Measurements from ENCODE around the gene ATP2B2. TPM values are rescaled to one million over a fixed set of nuclear protein-coding genes. Genes with fewer than 3 reads are reported as not detected.

ATP2B2 gene
- total and polyA plus RNA-seq, 2 of the 8 experiments (the other 6 are each of a cell fraction or from before 2014, with no cell fraction given): 0.14 to 1.2 TPM

DNA sequence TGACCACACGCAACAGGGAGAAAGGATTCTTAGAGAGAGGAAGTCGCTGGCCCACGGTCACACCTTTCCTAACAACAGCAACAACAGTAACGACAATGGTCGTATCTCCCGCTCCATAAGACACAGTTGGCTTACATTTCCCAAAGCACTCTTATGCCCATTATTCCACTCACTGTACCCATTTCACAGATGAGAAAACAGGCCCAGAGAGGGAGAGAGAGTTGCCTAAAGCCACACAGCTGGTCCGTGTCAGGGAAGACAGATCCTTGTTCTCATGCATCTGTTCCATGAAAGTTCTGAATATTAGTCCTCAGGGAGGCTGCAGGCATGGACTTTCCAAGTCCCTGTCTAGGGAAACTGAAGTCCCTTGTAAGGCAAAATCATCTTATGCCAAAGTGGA is 42.0 kb upstream of the ATP2B2 start:
- 90% methylated on average over 7 of the region's 7 CpGs; no CpG with 5 or more reads in 1 of the 2 experiments for WGBS, 2 experiments (ENCODE audit: extremely low coverage in 1 of 2, insufficient coverage in 1 of 2, insufficient read length in 1 of 2, insufficient replicate concordance in 2 of 2, low coverage in 1 of 2, low lambda C conversion rate in 2 of 2, missing lambda C conversion rate in 1 of 2)
- Histone ChIP-seq H3K14ac (ENCODE audit: insufficient read length) (no peak overlapping the region), H4K8ac (ENCODE audit: extremely low read depth, insufficient read depth, low read length) (no peak overlapping the region), H3K27ac (ENCODE audit: low read depth, low read length) (no peak overlapping the region), H2AK5ac (ENCODE audit: low read depth, low read length) (no peak overlapping the region), H3K9ac (replicated peaks in 1 of 4; ENCODE audit: extremely low read depth in 1 of 4, low read depth in 3 of 4, low read length in 3 of 4) (no peak overlapping the region), H3K27me3 (replicated peaks in 1 of 4; ENCODE audit: control insufficient read depth in 3 of 4, extremely low read depth in 1 of 4, insufficient read depth in 3 of 4, low read length in 3 of 4) (no peaks in the 10 kb centered on the region), H3K4ac (replicated peaks; ENCODE audit: insufficient read length, low read depth, low read length) (no peak overlapping the region), H3K18ac (ENCODE audit: extremely low read depth, low read length) (no peak overlapping the region), H3K23ac (ENCODE audit: insufficient read length) (no peak overlapping the region), H2BK5ac (ENCODE audit: low read depth, low read length) (no peak overlapping the region), H4K20me1 (replicated peaks in 1 of 2; ENCODE audit: control insufficient read depth in 1 of 2, insufficient read depth in 2 of 2, low read length in 2 of 2) (no peaks in the 10 kb centered on the region), H3K79me1 (ENCODE audit: low read depth, low read length) (no peaks in the 10 kb centered on the region), H2AFZ (ENCODE audit: low read length) (no peak overlapping the region), H3K4me1 (replicated peaks in 1 of 4; ENCODE audit: control insufficient read depth in 3 of 4, insufficient read depth in 4 of 4, low read length in 3 of 4) (no peaks in the 10 kb centered on the region), H2BK120ac (replicated peaks; ENCODE audit: low read depth, low read length) (no peak overlapping the region), H3K23me2 (ENCODE audit: low read depth, low read length) (no peaks in the 10 kb centered on the region), H3K56ac (replicated peaks; ENCODE audit: insufficient read length, low read depth, low read length) (no peak overlapping the region), H2BK20ac (ENCODE audit: low read length) (no peak overlapping the region), H4K5ac (ENCODE audit: insufficient read length, low read depth, low read length) (no peak overlapping the region), H3K9me3 (ENCODE audit: insufficient read depth in 2 of 2, low read depth in 1 of 2, low read length in 1 of 2) (peaks cover 4% of the 10 kb centered on the region in 2 experiments; a peak in 2 of 4 replicates), H3K4me3 (ENCODE audit: extremely low read depth in 1 of 4, insufficient read depth in 2 of 4, low read depth in 3 of 4, low read length in 4 of 4) (no peak overlapping the region), H3K79me2 (ENCODE audit: control insufficient read depth in 1 of 2, insufficient read depth in 2 of 2, low read length in 2 of 2) (no peaks in the 10 kb centered on the region), H3K4me2 (ENCODE audit: insufficient read depth in 1 of 2, low read depth in 2 of 2, low read length in 2 of 2) (no peak overlapping the region), H2BK15ac (ENCODE audit: low read length) (no peak overlapping the region), H3K36me3 (ENCODE audit: control insufficient read depth in 2 of 4, insufficient read depth in 4 of 4, low read length in 3 of 4) (no peaks in the 10 kb centered on the region), H2BK12ac (ENCODE audit: low read depth, low read length) (no peak overlapping the region), H4K91ac (replicated peaks; ENCODE audit: insufficient read length, low read length) (no peak overlapping the region)
- peak in 1 of 2 experiments; percentile 22 for DNase-seq (ENCODE audit: low read depth in 1 of 2, low spot score in 2 of 2)
- FAIRE-seq: no peak
- ChIA-PET CTCF (ENCODE audit: partially characterized antibody) (interaction anchor here (0.7 to 4.7 kb wide), 4 partner anchors 13 to 29 kb away, joined by 4 to 18 read pairs (median 4); no protein-coding TSS in a partner anchor), POLR2A (ENCODE audit: partially characterized antibody) (no interaction called here)
- TF ChIP-seq, protein P1, sequence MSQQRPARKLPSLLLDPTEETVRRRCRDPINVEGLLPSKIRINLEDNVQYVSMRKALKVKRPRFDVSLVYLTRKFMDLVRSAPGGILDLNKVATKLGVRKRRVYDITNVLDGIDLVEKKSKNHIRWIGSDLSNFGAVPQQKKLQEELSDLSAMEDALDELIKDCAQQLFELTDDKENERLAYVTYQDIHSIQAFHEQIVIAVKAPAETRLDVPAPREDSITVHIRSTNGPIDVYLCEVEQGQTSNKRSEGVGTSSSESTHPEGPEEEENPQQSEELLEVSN (IDR thresholded peaks at IDR 0.05): no peak
- no peak for TF ChIP-seq BACH1 (IDR thresholded peaks at IDR 0.05; ENCODE audit: low read length)
- TF ChIP-seq NRF1 (IDR thresholded peaks at IDR 0.05; ENCODE audit: low read depth, low read length): no peak
- TF ChIP-seq SIN3A (conservative IDR thresholded peaks at IDR 0.05 in 1 of 2, IDR thresholded peaks at IDR 0.05 in 1 of 2; ENCODE audit: low read depth in 1 of 2, low read length in 2 of 2): no peak
- TF ChIP-seq POLR2AphosphoS5 (IDR thresholded peaks at IDR 0.05; ENCODE audit: low read depth, low read length): no peak
- TF ChIP-seq SRF (IDR thresholded peaks at IDR 0.05; ENCODE audit: low read depth, low read length): no peak
- TF ChIP-seq RFX5 (IDR thresholded peaks at IDR 0.05; ENCODE audit: borderline replicate concordance, low read depth, low read length): no peak
- no peak for TF ChIP-seq NANOG (IDR thresholded peaks at IDR 0.05; ENCODE audit: insufficient read depth, low read depth, low read length, poor library complexity, severe bottlenecking)
- TF ChIP-seq KDM4A (IDR thresholded peaks at IDR 0.05; ENCODE audit: low read depth, low read length, severe bottlenecking): no peak
- no peak for TF ChIP-seq HDAC6 (IDR thresholded peaks at IDR 0.05; ENCODE audit: low read depth, low read length)

Data from H1 (cell line).